KMS-11 (cell line): ENCODE measurements around the gene DSCAML1.

Experiments used
- H2AFZ ChIP-seq: fragments of 200-600 bp; sonication (generic); 2 replicates; pipeline ENCODE4 v1.6.1; 2016; ENCODE audit warnings: antibody characterized with exemption, mixed run types, low read depth
- H3K27ac ChIP-seq: fragments of 200-600 bp; sonication (generic); 2 replicates; pipeline ENCODE4 v1.6.1; 2016; ENCODE audit warnings: mild to moderate bottlenecking, mixed run types
- H3K27me3 ChIP-seq: fragments of 200-600 bp; sonication (generic); 2 replicates; pipeline ENCODE4 v1.6.1; 2017; ENCODE audit warnings: mild to moderate bottlenecking, low read depth, mixed run types, moderate library complexity; ENCODE audit not compliant: insufficient read depth
- H3K36me3 ChIP-seq: fragments of 200-600 bp; sonication (generic); 2 replicates; pipeline ENCODE4 v1.6.1; 2017; ENCODE audit warnings: mild to moderate bottlenecking, mixed run types; ENCODE audit not compliant: insufficient read depth
- H3K4me1 ChIP-seq: fragments of 200-600 bp; sonication (generic); 2 replicates; pipeline ENCODE4 v1.6.1; 2016; ENCODE audit warnings: mild to moderate bottlenecking, low read depth, mixed run types; ENCODE audit not compliant: poor library complexity, severe bottlenecking
- H3K4me2 ChIP-seq: fragments of 200-600 bp; sonication (generic); 2 replicates; pipeline ENCODE4 v1.7.0; 2016; ENCODE audit warnings: mild to moderate bottlenecking, mixed run types
- H3K4me3 ChIP-seq: fragments of 200-600 bp; sonication (generic); IDR thresholded peaks from 2 replicates; pipeline ENCODE4 v1.6.1; 2017; ENCODE audit warnings: low read depth, low read length, mixed read lengths; ENCODE audit not compliant: insufficient read depth
- H3K79me2 ChIP-seq: fragments of 200-600 bp; sonication (generic); 2 replicates; pipeline ENCODE4 v1.6.1; 2016; ENCODE audit warnings: low read depth, mixed run types; ENCODE audit not compliant: insufficient read depth
- H3K9ac ChIP-seq: fragments of 200-600 bp; sonication (generic); 2 replicates; pipeline ENCODE4 v1.6.1; 2016; ENCODE audit warnings: mild to moderate bottlenecking, mixed run types
- H4K20me1 ChIP-seq: fragments of 200-600 bp; sonication (generic); 2 replicates; pipeline ENCODE4 v1.6.1; 2016; ENCODE audit warnings: mild to moderate bottlenecking, mixed run types; ENCODE audit not compliant: insufficient read depth
- TF ChIP-seq, protein P1 (sequence below): fragments of 200-600 bp; sonication (generic); conservative IDR thresholded peaks from 2 replicates; pipeline ENCODE4 v1.6.1; 2017; ENCODE audit warnings: low read depth, mild to moderate bottlenecking, antibody characterized with exemption, low read length, moderate library complexity, mixed read lengths

The DSCAML1 gene

DNA sequence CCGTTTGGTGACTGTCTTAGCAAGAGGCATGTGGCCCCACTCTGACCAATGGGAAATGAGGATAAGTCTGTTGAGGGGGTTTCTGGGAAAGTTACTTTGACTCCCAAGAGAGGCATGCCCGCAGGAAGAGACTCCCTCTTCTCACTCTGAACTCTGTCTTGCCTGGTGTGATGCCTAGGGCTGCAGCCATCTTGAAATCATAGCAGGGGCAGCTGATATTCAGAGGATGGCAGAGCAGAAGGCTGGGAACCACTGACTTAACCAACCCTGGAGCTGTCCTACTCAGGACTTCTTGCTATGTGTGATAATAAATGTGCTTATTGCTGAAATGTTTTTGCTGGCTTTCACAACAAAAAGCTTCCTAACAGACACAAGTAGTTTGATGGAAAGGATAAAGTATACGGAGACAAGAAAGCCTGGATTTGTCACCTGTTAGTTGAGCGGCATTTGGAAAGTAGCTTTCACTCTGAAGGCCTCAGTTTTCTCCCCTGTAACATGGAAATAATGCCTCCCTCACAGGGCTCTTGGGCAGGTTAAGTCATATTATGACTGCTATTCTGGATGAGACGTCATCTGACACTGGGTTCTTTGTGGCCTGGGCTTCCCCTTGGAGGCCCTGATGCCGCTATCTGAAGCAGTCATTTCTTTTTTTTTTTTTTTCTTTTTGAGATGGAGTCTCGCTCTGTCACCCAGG, 340.8 kb downstream of the DSCAML1 start:
- Histone ChIP-seq H3K36me3 (no peaks in the 10 kb centered on the region), H3K27me3 (no peaks in the 10 kb centered on the region), H3K79me2 (no peaks in the 10 kb centered on the region), H4K20me1 (no peaks in the 10 kb centered on the region), H3K4me1 (no peaks in the 10 kb centered on the region), H3K4me3 (no peak overlapping the region), H2AFZ (no peak overlapping the region), H3K4me2 (no peak overlapping the region), H3K9ac (no peak overlapping the region), H3K27ac (no peak overlapping the region)
- TF ChIP-seq, protein P1, sequence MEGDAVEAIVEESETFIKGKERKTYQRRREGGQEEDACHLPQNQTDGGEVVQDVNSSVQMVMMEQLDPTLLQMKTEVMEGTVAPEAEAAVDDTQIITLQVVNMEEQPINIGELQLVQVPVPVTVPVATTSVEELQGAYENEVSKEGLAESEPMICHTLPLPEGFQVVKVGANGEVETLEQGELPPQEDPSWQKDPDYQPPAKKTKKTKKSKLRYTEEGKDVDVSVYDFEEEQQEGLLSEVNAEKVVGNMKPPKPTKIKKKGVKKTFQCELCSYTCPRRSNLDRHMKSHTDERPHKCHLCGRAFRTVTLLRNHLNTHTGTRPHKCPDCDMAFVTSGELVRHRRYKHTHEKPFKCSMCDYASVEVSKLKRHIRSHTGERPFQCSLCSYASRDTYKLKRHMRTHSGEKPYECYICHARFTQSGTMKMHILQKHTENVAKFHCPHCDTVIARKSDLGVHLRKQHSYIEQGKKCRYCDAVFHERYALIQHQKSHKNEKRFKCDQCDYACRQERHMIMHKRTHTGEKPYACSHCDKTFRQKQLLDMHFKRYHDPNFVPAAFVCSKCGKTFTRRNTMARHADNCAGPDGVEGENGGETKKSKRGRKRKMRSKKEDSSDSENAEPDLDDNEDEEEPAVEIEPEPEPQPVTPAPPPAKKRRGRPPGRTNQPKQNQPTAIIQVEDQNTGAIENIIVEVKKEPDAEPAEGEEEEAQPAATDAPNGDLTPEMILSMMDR: no peak

DNA sequence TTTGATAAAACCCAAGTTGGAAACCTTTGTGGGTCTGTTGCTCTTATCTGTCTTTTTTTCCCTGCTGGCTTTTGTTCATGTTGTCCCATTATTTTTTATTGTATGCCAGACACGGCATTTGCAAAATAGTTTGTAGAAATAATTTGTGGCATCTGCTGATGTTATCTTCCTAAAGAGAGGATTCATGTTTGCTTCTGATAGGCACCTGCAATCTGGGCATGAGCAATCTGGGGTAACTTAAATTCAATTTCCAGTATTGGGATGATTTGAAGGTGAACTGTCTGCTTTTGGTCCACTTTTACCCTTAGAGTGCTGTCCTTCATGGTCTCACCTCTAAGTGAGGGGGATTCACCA, 342.5 kb downstream of the DSCAML1 start:
- Histone ChIP-seq H3K4me2 (no peak overlapping the region), H3K4me1 (no peaks in the 10 kb centered on the region), H3K4me3 (no peak overlapping the region), H3K27ac (no peak overlapping the region), H3K79me2 (no peaks in the 10 kb centered on the region), H3K36me3 (no peaks in the 10 kb centered on the region), H3K27me3 (no peaks in the 10 kb centered on the region), H4K20me1 (no peaks in the 10 kb centered on the region), H2AFZ (no peak overlapping the region), H3K9ac (no peak overlapping the region)
- TF ChIP-seq, protein P1: no peak

DNA sequence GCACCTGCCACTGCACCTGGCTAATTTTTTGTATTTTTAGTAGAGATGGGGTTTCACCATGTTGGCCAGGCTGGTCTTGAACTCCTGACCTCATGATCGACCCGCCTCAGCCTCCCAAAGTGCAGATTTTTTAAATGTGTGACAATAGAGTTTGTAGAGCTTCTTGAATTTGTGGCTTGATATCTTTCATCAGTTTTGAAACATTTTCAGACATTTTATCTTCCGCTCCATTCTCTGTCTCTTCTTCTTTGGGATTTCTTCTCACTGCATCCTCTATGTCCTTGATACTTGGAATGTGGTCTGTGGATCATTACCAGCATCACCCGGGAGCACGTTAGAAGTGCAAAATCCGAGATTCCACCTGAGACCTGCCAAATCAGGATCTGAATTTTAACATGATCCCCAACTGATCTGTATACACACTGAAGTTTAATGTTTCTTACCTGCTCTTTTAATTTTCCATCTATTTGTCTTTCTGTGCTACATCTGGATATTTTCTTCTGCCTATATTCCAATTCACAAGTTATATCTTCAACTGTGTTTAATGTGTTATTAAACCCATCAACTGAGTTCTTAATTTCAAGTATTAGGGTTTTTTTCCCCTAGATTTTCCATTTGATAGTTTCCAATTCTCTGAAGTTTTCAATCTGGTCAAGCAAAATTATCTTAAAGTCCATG, 343.0 kb downstream of the DSCAML1 start:
- Histone ChIP-seq H3K36me3 (no peaks in the 10 kb centered on the region), H3K4me2 (no peak overlapping the region), H4K20me1 (no peaks in the 10 kb centered on the region), H3K79me2 (no peaks in the 10 kb centered on the region), H3K4me3 (no peak overlapping the region), H3K27me3 (no peaks in the 10 kb centered on the region), H3K9ac (no peak overlapping the region), H3K4me1 (no peaks in the 10 kb centered on the region), H2AFZ (no peak overlapping the region), H3K27ac (no peak overlapping the region)
- TF ChIP-seq, protein P1: no peak

DNA sequence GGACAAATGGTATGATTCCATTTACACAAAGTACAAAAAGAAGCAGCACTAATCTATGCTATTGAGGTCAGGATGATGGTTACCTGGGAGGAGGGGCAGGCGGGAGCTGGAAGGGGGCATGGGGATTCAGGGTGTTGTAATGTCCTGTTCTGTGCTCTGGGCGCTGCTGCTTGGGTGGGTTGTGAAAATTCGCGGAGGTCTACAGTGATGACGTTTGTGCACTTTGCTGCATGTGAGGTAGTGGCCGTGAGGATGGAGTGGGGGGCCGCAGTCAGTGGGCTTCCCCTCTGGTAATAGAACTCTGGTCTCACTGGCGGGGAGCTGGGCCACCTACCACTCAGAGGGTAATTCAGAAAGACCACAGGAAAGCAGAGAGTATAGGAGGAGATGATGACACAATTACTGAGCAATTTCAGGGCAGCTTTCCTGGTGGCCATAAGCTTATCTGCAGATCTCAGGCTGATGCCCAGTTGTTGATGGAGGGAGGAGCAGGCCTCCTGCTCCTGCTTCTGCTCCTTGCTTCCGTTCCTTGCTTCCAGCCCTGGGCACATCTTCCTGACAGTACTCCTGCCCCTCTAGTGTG, 347.8 kb downstream of the DSCAML1 start:
- Histone ChIP-seq H3K27me3 (no peaks in the 10 kb centered on the region), H4K20me1 (no peaks in the 10 kb centered on the region), H3K4me3 (no peak overlapping the region), H3K4me2 (no peak overlapping the region), H3K27ac (no peak overlapping the region), H3K36me3 (no peaks in the 10 kb centered on the region), H3K9ac (no peak overlapping the region), H3K4me1 (no peaks in the 10 kb centered on the region), H3K79me2 (no peaks in the 10 kb centered on the region), H2AFZ (no peak overlapping the region)
- TF ChIP-seq, protein P1: no peak
